HFF-Myc (cell line): ENCODE measurements around the gene C5.

Experiments used
- DNase-seq: peaks from one replicate; pipeline ENCODE4 v3.0.0-alpha.2; 2011; ENCODE audit warnings: low read depth; ENCODE audit errors: extremely low read depth
- H3K4me3 ChIP-seq: replicated peaks from 2 replicates; pipeline ENCODE4 v1.5.1; 2011; ENCODE audit warnings: low read depth, mild to moderate bottlenecking, control low read depth, low read length
- CTCF ChIP-seq: IDR thresholded peaks from 2 replicates; pipeline ENCODE4 v1.5.1; 2012; ENCODE audit warnings: mild to moderate bottlenecking, low read depth, low read length, control low read depth; ENCODE audit errors: missing control alignments

The C5 gene

GRCh38 chr9:120928483-120929228 is 121.4 kb downstream of the C5 start:
- no peak for TF ChIP-seq CTCF
- H3K4me3 ChIP-seq = peak overlapping the region; percentile 45
- DNase-seq = no peak

DNA sequence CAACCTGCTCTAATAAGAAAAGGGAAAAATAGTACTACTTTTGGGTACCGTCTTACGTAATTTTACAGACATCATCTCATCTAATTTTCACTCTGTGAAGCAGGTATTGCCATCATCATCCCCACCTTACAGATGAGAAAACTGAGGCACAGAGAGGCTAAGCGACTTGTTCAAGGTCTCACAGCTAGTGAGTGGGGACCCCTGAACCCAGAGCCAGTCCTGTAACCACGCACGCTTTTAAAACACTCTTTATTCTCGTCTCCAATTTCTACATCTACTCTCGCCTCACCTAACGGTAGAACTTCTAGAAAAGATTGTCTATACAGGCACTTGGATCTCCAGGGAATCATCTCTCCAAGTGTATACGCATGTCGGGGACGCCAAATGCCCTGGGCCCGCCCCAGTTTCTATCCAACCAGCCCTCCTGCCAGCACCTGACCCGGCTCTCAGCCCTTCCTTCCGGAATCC is 122.0 kb downstream of the C5 start:
- TF ChIP-seq CTCF = no peak
- no peak for DNase-seq
- H3K4me3 ChIP-seq = peak overlapping the region; percentile 45; the same call in 1 of the 2 replicates

DNA sequence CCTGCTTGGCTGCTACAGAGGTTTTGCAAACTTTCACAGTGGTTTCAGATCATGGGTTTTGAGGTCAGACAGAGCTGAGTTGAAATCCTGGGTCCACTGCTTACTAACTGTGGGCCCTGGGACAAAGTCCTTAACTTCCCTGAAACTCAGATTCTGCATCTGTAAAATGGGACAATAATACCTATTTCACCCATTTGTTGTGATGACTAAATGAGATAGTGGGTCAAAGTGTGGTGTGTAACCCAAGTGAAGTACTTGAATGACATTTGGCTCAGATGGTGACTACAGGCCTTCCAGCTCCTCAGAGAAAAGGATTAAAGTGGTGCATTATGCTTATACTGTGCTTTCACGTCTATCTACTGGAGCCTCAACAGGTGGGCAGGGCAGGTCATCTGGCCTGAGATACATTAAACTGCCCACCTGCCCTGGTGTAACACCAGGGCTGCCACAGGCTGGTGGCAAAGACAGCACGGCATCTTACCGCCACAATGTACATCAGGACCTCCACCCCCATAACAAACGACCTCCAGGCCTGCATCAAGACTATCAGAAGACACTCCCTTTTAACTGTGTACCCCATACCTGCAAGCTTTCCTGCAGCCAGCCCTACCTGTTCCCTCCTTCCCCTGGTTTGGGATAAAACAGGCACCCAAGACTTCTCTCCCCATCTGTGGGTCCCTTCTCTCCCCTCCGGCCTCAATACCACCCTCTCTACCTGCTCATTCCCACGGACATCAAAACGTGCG is 122.6 kb downstream of the C5 start:
- DNase-seq = no peak
- TF ChIP-seq CTCF = no peak
- H3K4me3 ChIP-seq = no peak overlapping the region

DNA sequence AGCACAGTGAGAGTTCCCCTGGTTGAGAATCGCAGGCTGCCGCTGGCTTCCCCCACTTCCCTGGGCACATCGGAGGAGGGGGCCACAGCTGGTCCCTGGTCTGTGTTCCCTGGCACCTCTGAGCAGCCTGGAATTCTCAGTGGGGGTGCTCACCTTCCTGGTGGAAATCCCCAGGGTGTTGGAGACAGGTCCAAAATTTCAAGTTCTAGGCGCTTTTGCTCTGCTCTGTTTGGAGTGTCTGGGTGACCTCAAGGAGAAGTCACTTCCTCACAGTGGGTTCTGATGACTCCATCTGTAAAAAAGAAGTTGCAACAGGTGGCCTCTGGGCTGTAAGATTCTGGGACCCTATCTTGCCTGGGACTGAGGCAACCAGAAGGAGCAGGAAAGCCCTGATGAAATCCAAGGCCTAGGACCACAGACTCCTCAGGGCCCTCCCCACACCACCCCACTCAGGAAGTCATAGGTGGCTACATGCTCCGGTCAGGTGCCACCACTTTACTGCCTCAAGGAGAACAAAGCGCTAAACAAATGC is 123.6 kb downstream of the C5 start, which contains the start of gene TRAF1:
TSS of gene TRAF1 (minus strand) at position 400 of the 532 bp plus-strand sequence. CDS start 721 bp downstream, outside the sequence.
- DNase-seq = no peak
- H3K4me3 ChIP-seq = no peak within 1 kb of the TSS
- no peak for TF ChIP-seq CTCF

DNA sequence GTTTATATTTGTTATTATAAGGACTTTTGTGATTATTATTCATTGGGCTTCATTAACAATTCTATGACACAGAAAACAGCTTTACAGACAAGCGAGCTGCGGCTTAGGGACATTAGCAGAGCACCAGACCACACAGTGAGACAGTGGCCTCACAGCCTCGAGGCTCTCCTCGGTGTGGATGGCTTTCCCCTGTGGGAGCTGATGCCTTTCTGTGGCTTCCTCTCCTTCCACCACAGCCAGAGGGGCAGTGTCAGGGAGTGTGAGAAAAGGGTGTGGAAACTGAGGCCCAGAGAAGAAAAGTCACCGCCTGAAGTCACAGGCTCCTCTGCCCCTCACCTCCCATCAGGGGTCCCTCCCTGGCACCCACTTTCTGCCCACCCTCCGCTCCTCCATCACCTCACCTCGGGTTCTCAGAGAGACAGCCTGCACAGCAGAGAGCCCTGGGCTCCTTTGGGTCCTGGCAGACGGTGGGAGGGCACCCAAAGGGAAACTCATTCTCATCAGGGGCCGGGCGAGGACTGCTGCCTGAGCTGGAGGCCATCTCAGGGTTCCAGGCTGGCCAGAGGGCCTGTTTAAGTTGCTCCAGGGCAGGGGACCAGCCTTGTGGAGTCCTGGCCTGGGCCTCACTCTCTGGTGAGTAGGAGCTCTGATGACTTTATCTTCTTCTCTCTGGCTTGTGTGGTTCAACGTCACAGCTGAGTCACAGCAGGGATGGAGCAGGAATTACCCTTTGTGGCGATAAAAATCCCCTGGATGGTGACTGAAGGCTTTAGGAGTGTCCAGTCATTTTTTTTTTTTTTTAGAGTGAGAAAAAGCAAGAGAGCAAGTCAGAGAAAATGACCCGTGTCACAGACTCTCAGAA is 124.3 kb downstream of the C5 start:
- DNase-seq = peak; percentile 44
- no peak for TF ChIP-seq CTCF
- no peak overlapping the region for H3K4me3 ChIP-seq

DNA sequence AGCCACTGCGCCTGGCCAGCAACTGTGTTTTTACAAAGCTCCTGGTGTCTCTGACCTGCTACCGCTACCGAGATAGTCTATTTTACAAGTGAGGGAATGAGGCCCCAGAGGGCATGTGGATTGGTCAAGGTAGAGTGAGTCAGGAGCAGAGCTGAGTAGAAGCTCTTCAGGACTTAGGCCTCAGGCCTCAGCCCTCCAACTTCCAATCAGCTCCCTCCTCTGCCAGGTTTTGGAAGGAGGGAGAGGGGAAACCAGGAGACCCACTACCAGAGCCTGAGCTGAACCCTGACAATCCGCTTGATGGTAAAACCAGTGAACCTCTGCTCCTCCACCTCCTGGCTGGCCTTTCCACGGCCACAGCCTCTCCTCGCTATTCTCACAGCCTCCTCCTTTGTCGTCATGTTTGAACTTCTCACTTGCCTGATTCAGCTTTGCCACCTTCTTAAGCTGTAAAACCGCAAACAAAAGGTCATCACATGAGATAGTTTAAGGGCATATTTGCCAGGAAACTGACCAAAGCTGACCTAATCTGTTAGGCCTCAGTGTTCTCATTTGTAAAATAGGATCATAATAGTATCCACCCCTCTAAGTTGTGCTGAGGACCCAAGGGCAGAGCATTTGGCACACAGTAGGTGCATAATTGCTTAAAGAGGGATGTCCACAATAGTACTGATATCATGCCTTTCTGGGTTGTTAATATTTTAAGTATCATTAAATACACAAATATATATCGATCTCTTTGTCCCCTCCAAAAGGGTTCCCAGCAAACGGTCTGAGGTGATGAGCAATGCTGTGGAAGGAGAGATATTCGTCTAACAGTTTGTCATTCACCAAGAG is 125.2 kb downstream of the C5 start:
- no peak for TF ChIP-seq CTCF
- DNase-seq = no peak
- H3K4me3 ChIP-seq = no peak overlapping the region
